Measurements from ENCODE around the gene CSMD2.
"Not testable (repeated sequence)": the region's sequence is repeated elsewhere in the genome, so short reads cannot be mapped to it uniquely, and the experiment has no call there.

Gene CSMD2

GRCh38 chr1:34108269-34108668 is 56.8 kb downstream of the CSMD2 start:
- DNase-seq (ENCODE audit: low read depth) = no peak

DNA sequence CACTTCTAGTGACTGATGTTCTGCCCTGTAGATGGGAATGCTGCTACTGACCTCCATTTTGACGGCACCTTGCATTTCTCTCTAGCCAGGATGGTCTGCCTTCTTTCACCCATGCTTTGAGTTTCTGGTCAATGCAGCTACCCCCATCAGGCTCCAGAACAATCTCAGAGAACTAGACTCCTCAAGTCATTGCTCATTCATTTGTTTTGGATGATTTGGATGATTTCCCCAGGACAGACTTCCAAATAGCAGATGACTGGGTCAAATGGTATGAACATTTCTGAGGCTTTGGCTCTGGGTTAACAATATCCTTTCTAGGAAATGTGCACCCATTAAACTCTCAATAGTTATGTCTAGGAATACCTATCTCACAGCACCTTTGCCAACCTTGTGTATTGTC is 63.9 kb downstream of the CSMD2 start:
- no peak for DNase-seq (ENCODE audit: low read depth)

DNA sequence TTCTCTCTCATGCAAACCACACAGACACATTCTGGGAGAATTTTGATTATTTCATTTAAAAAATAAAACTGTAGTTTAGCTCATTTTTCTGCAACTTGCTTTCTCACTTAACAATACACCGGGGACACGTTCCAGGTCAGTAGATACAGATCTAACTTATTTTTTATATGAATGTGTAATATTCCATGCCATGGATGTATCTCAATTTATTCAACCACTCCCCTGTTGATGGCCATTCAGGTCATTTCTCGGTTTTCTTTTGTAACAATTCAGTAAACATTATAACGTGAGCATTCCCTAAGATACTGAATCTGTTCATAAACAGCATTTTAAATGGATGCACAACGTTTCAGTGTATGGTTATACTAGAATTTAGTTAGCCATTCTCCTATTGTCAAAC is 64.7 kb downstream of the CSMD2 start:
- DNase-seq (ENCODE audit: low read depth) = no peak

- DNase-seq (ENCODE audit: low read depth) = not testable (repeated sequence)
Measured at GRCh38 chr1:34092399-34092798, 72.6 kb downstream of the CSMD2 start.

- no peak for DNase-seq (ENCODE audit: low read depth)
Measured at GRCh38 chr1:34089731-34090130, 75.3 kb downstream of the CSMD2 start.

GRCh38 chr1:34087986-34088385 is 77.0 kb downstream of the CSMD2 start:
- no peak for DNase-seq (ENCODE audit: low read depth)

- DNase-seq (ENCODE audit: low read depth) = no peak
Measured at GRCh38 chr1:34086561-34086960, 78.5 kb downstream of the CSMD2 start.

DNA sequence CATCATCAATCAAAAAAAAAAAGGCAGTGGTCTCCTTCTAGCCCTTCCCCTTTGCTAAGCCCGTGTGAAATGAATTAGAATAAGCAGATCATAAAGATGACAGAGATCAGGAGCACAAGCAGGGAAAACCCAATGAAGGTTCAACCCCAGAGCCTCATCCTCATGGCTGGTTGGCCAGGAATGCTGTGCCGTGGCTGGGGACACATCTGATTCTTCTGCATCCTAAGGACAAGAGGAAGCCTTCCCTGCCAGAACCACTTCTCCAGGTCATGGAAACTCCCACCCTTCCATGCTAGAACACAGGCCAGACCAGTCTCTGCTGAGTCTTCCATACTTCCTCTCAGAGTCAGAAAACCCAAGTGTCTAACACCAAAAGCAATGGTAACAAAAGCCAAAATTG is 81.1 kb downstream of the CSMD2 start:
- no peak for DNase-seq (ENCODE audit: low read depth)

DNA sequence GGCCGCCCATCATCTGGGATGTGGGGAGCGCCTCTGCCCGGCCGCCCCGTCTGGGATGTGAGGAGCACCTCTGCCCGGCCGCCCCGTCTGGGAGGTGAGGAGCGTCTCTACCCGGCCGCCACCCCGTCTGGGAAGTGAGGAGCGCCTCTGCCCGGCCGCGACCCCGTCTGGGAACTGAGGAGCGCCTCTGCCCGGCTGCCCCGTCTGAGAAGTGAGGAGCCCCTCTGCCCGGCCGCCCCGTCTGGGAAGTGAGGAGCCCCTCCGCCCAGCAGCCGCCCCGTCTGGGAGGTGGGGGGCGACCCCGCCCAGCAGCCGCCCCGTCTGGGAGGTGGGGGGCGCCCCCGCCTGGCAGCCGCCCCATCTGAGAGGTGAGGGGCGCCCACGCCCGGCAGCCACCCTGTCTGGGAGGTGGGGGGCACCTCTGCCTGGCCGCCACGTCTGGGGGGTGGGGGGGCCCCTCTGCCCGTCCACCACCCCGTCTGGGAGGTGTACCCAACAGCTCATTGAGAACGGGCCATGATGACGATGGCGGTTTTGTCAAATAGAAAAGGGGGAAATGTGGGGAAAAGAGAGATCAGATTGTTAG is 82.9 kb downstream of the CSMD2 start:
- not testable (repeated sequence) for DNase-seq (ENCODE audit: low read depth)

- no peak for DNase-seq (ENCODE audit: low read depth)
Measured at GRCh38 chr1:34078383-34078782, 86.6 kb downstream of the CSMD2 start.

DNA sequence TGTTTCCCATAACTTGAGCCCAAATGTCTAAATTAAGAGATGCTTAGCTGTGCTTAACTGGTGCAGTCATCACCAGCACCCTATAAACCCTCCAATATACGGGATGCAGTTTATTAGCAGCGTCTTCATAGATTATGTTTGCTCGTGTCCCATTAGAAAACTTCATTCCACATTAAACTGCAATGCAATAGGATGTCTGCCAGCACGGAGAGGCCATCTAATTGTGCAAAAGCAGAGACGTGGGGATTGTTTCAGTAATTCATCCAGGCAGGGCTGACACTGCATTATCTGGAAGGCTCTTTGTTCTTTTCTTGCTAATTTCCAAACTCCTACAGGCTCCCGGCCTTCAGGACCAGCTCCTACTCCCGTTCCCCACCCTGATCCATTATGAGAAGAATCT is 89.5 kb downstream of the CSMD2 start:
- no peak for DNase-seq (ENCODE audit: low read depth)

DNA sequence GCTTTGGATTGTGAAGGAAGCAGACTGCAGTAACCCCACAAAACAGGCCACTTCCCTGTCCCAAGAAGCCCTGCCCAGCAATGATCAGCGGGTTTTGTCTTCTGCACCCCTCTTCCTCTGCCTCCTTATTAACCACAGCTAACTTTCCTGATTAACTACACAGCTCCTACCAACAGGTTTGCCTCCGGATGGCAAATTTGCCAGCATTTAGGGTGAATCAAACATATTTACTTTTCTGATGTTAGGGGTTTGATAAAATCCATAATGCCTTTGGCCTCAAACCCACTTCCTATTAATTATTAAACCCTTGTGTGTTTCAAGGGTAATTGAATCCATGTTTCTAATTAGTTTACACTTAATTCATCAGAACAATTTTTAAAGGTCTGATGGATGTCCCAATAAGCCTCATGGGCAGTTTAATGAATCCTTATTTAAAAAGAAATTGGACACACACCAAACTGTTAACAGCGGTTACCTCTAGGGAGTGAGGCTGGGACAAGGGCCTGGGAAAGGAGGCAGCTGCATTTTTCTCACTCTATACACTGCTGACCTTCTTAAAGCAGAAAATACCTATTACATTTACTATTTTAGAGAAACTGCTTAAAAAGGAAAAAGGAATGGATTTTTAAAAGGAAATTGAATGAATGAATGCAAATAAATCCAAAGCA is 91.9 kb downstream of the CSMD2 start:
- DNase-seq (ENCODE audit: low read depth) = no peak

- no peak for DNase-seq (ENCODE audit: low read depth)
Measured at GRCh38 chr1:34070201-34070836, 94.7 kb downstream of the CSMD2 start.

DNA sequence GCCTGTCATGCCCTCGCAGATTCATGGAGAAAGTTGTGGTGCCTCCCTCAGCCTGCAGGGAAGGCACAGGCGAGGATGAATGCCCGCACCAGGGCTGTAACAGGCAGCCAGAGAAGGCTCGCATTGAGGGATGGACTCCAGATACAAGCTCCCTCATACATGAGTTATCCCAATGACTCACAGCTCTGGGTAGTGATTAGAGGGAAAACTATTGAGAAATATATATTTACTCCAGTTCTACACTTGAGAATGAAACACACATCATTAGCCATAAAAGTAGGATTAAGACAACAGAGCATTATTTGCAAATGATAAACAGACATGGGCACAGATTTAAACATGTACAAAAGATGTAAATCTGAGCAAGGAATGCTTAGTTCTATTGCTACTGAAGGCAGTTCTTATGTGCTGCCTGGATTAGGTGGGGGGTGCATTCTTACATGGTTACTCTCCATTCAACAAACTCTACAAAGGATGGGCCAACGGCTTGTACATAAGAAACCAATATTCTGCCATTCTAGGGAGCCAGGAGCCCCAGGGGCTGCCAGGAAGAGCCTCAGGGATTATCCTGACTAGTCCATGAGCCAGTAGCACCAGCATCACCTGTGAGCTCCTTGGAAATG is 97.9 kb downstream of the CSMD2 start:
- DNase-seq (ENCODE audit: low read depth) = no peak

DNA sequence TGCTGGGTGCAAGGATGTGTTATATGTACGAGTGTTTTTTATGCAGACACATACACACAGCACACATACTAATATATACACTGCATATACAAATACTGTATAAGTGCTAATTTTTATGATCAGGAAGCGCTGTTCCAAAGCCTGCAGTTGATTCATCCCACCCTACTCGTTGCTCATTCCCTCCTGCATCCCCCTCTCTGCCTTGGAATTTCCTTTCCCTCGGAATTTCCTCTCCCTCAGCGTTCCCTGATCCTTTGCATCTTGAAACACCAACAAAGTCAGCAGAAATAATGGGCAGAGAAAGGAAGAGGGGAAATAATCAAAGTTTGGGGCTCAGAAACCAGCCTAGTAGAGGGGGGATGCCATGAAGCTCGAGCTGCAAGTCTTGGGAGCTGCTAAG is 98.9 kb downstream of the CSMD2 start:
- DNase-seq (ENCODE audit: low read depth) = no peak

- no peak for DNase-seq (ENCODE audit: low read depth)
Measured at GRCh38 chr1:34065498-34065897, 99.5 kb downstream of the CSMD2 start.

GRCh38 chr1:34060901-34061415 is 104.1 kb downstream of the CSMD2 start:
- DNase-seq (ENCODE audit: low read depth) = no peak

GRCh38 chr1:34060187-34060730 is 104.8 kb downstream of the CSMD2 start:
- no peak for DNase-seq (ENCODE audit: low read depth)

DNA sequence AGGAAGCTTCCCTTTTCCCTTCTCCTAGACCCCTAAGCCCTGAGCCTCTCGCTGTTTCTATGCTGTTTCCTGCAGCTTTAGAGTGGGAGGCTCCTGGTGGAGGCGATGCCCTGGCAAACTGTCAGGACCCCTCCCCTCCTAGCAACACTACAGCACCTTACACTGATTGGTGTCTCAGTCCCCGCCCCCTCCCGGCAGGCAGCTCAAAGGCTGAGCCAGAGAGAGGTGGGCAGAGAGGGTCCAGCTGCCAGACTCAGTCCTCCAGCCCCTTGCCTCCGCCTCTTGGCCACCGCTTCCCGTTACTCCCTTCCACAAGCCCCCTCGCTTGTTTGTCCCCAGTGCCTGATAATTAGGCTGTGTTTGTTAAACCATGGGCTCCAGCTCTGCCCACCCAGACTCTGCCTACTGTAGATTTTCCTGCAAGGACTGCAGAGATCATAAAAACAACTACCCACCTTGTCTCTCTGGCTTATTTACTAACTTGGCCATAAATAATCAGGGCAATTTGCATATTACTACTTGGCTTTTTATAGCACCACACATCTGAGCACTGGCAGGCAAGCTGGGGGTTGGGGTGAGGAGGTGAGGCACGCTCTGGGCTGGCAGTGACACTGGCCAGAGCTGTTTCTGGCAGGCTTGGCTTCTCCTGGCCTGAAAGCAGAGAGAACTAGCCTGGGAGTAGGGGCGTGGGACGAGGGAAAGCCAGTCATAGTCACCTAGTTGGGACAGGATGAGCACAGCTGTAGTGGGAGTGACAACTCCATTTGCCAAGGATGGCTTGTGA is 107.5 kb downstream of the CSMD2 start:
- no peak for DNase-seq (ENCODE audit: low read depth)

GRCh38 chr1:34055818-34056217 is 109.2 kb downstream of the CSMD2 start:
- no peak for DNase-seq (ENCODE audit: low read depth)

- no peak for DNase-seq (ENCODE audit: low read depth)
Measured at GRCh38 chr1:34054920-34055319, 110.1 kb downstream of the CSMD2 start.

DNA sequence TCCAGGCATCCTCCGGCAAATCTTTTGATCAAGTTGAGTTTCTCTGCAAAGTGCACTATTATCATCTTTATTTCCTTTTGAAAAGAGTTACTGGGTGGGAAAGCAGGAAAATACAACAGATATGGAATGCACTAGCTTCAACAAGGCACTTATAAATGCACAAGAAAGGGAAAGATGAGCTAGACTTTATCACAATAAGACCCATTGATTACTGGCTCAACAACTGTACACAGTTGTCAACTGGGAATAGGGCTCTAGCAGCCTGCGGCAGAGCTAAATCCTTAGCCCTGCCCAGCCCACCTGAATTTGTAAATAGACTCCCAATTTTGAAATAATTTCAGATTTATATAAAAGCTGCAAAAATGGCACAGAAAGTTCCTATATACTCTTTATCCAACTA is 111.4 kb downstream of the CSMD2 start:
- no peak for DNase-seq (ENCODE audit: low read depth)
